Measurements from ENCODE around the gene TEX29. TPM values are rescaled to one million over a fixed set of nuclear protein-coding genes. Genes with fewer than 3 reads are reported as not detected.

The TEX29 gene
- total RNA-seq, 6 experiments from 2014 or later, result 0.42 TPM; not detected in 5

- Histone ChIP-seq H3K27me3 (no peaks in the 10 kb centered on the region), H3K9me3 (no peaks in the 10 kb centered on the region), H3K36me3 (no peaks in the 10 kb centered on the region), H3K4me1 (no peaks in the 10 kb centered on the region), H3K27ac (no peak overlapping the region), H3K4me3 (no peak overlapping the region)
- TF ChIP-seq, protein P1, sequence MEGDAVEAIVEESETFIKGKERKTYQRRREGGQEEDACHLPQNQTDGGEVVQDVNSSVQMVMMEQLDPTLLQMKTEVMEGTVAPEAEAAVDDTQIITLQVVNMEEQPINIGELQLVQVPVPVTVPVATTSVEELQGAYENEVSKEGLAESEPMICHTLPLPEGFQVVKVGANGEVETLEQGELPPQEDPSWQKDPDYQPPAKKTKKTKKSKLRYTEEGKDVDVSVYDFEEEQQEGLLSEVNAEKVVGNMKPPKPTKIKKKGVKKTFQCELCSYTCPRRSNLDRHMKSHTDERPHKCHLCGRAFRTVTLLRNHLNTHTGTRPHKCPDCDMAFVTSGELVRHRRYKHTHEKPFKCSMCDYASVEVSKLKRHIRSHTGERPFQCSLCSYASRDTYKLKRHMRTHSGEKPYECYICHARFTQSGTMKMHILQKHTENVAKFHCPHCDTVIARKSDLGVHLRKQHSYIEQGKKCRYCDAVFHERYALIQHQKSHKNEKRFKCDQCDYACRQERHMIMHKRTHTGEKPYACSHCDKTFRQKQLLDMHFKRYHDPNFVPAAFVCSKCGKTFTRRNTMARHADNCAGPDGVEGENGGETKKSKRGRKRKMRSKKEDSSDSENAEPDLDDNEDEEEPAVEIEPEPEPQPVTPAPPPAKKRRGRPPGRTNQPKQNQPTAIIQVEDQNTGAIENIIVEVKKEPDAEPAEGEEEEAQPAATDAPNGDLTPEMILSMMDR (IDR thresholded peaks at IDR 0.05), result no peak
- TF ChIP-seq POLR2A (IDR thresholded peaks at IDR 0.05), result no peak
- intact Hi-C loops (cut with DNase I), result no loop called here
- no peak for ATAC-seq
- WGBS (ENCODE audit: insufficient coverage, low coverage, low lambda C conversion rate, missing lambda C conversion rate), result 83% methylated on average over 11 of the region's 14 CpGs
- no peak for DNase-seq
These were observed 4.3 kb downstream of the TEX29 start for GRCh38 chr13:111324736-111325135.

GRCh38 chr13:111325146-111325890 is 4.9 kb downstream of the TEX29 start:
- no peak for DNase-seq

DNA sequence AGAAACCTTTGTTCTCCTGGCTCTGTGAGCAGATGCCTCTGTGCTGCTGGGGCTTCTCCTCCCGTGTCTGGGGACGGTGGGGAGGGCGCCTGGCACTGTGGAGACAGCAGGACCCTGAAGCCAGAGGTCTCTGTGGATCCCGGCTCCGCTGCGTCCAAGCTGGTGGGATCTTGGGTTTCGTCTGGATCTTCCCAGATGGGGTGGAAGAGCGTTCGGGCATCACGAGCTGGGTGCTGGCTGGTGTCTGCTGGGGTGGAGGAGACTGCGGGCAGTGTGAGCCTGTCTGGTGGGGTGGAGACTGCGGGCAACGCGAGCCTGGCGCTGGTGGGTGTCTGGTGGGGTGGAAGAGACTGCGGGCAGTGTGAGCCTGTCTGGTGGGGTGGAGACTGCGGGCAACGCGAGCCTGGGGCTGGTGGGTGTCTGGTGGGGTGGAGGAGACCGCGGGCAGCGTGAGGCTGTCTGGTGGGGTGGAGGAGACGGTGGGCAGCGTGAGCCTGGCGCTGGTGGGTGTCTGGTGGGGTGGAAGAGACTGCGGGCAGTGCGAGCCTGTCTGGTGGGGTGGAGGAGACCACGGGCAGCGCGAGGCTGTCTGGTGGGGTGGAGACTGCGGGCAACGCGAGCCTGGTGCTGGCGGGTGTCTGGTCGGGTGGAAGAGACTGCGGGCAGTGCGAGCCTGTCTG is 5.6 kb downstream of the TEX29 start:
- TF ChIP-seq POLR2A (IDR thresholded peaks at IDR 0.05), result no peak
- TF ChIP-seq, protein P1 (IDR thresholded peaks at IDR 0.05), result no peak
- Histone ChIP-seq H3K4me3 (no peak overlapping the region), H3K27me3 (no peaks in the 10 kb centered on the region), H3K9me3 (no peaks in the 10 kb centered on the region), H3K4me1 (no peaks in the 10 kb centered on the region), H3K36me3 (no peaks in the 10 kb centered on the region), H3K27ac (no peak overlapping the region)
- ATAC-seq (no peak), DNase-seq (no peak)
- intact Hi-C loops (cut with DNase I), result no loop called here
- WGBS (ENCODE audit: insufficient coverage, low coverage, low lambda C conversion rate, missing lambda C conversion rate), result 84% methylated on average over 34 of the region's 37 CpGs

More at GRCh38 chr13:111325146-111325890, 4.9 kb downstream of the TEX29 start:
- no peak for ATAC-seq
- no peaks in the 10 kb centered on the region for H3K36me3 ChIP-seq
- 83% methylated on average over 16 of the region's 28 CpGs for WGBS (ENCODE audit: insufficient coverage, low coverage, low lambda C conversion rate, missing lambda C conversion rate)
- H3K27me3 ChIP-seq, result no peaks in the 10 kb centered on the region
- H3K4me3 ChIP-seq, result no peak overlapping the region
- intact Hi-C loops (cut with DNase I), result no loop called here
- TF ChIP-seq, protein P1 (IDR thresholded peaks at IDR 0.05), result no peak
- no peak for TF ChIP-seq POLR2A (IDR thresholded peaks at IDR 0.05)
- no peaks in the 10 kb centered on the region for H3K9me3 ChIP-seq
- H3K4me1 ChIP-seq, result no peaks in the 10 kb centered on the region
- H3K27ac ChIP-seq, result no peak overlapping the region

GRCh38 chr13:111326621-111326965 is 6.2 kb downstream of the TEX29 start:
- WGBS (ENCODE audit: insufficient coverage, low coverage, low lambda C conversion rate, missing lambda C conversion rate), result 82% methylated on average over 8 of the region's 15 CpGs
- DNase-seq (no peak), ATAC-seq (no peak)
- no peak overlapping the region for H3K4me3 ChIP-seq
- H3K27ac ChIP-seq, result no peak overlapping the region
- TF ChIP-seq, protein P1 (IDR thresholded peaks at IDR 0.05), result no peak
- no peak for TF ChIP-seq POLR2A (IDR thresholded peaks at IDR 0.05)
- no peaks in the 10 kb centered on the region for H3K9me3 ChIP-seq
- H3K27me3 ChIP-seq, result no peaks in the 10 kb centered on the region
- H3K4me1 ChIP-seq, result no peaks in the 10 kb centered on the region
- H3K36me3 ChIP-seq, result no peaks in the 10 kb centered on the region
- intact Hi-C loops (cut with DNase I), result no loop called here
